Measurements from ENCODE around the gene KRTAP2-1.

GRCh38 chr17:41024697-41025096 lies 22.4 kb downstream of the KRTAP2-1 start:
- TF ChIP-seq POLR2A (IDR thresholded peaks at IDR 0.05) (no peak), CTCF (IDR thresholded peaks at IDR 0.05) (no peak), EP300 (IDR thresholded peaks at IDR 0.05) (no peak)
